GM12878 (cell line): ENCODE data around the gene CD82.

ENCODE experiments used
- CREB1 ChIP-seq: IDR thresholded peaks from 2 replicates; pipeline ENCODE4 v1.6.1; 2012; ENCODE audit warnings: low read depth, mild to moderate bottlenecking, inconsistent platforms
- CTCF ChIP-seq, 3 experiments: IDR thresholded peaks in 2 of 3; conservative IDR thresholded peaks in 1 of 3; 2 replicates each; pipeline ENCODE4 v1.5.1; 2011; ENCODE audit warnings: low read depth in 3 of 3, low read length in 3 of 3, mild to moderate bottlenecking in 3 of 3, control low read depth in 2 of 3, moderate library complexity in 2 of 3, inconsistent platforms in 1 of 3, mixed read lengths in 1 of 3; ENCODE audit not compliant: control insufficient read depth in 2 of 3, insufficient read depth in 1 of 3; ENCODE audit errors: extremely low read depth in 1 of 3
- EZH2 ChIP-seq: IDR thresholded peaks from 2 replicates; pipeline ENCODE4 v1.6.1; 2012; ENCODE audit warnings: low read depth, mild to moderate bottlenecking, control low read depth, inconsistent platforms, low read length, borderline replicate concordance; ENCODE audit not compliant: control insufficient read depth
- NR2C2 ChIP-seq: IDR thresholded peaks from 2 replicates; pipeline ENCODE4 v1.6.1; 2011; ENCODE audit warnings: borderline replicate concordance, low read depth; ENCODE audit not compliant: control insufficient read depth, insufficient read length
- POLR2AphosphoS5 ChIP-seq: IDR thresholded peaks from 2 replicates; pipeline ENCODE4 v1.6.1; 2011; ENCODE audit warnings: mild to moderate bottlenecking, low read length, inconsistent platforms
- RB1 ChIP-seq: fragments of 450-650 bp; formaldehyde crosslinking; IDR thresholded peaks from 2 replicates; pipeline ENCODE4 v1.6.1; 2017; ENCODE audit warnings: mild to moderate bottlenecking, borderline replicate concordance
- RFX5 ChIP-seq: IDR thresholded peaks from 2 replicates; pipeline ENCODE4 v1.6.1; 2011; ENCODE audit warnings: low read depth, low read length, improper control_type of control experiment
- SIX5 ChIP-seq: IDR thresholded peaks from 2 replicates; pipeline ENCODE4 v1.6.1; 2011; ENCODE audit warnings: mild to moderate bottlenecking, low read depth, low read length, moderate library complexity; ENCODE audit not compliant: severe bottlenecking
- SMC3 ChIP-seq: IDR thresholded peaks from 2 replicates; pipeline ENCODE4 v1.6.1; 2011; ENCODE audit warnings: low read length, improper control_type of control experiment, borderline replicate concordance
- SREBF2 ChIP-seq: IDR thresholded peaks from 2 replicates; pipeline ENCODE4 v1.6.1; 2012; ENCODE audit warnings: mild to moderate bottlenecking, low read length
- TARDBP ChIP-seq: IDR thresholded peaks from 2 replicates; pipeline ENCODE4 v1.6.1; 2016; ENCODE audit warnings: borderline replicate concordance

- TF ChIP-seq RFX5 (no peak), TARDBP (no peak), EZH2 (no peak), SMC3 (no peak), SREBF2 (no peak), POLR2AphosphoS5 (no peak), NR2C2 (no peak), SIX5 (no peak), CREB1 (no peak), RB1 (no peak), CTCF (IDR thresholded peaks at IDR 0.05 in 2 of 3, conservative IDR thresholded peaks at IDR 0.05 in 1 of 3; ENCODE audit: control insufficient read depth in 2 of 3, extremely low read depth in 1 of 3, insufficient read depth in 1 of 3, low read depth in 3 of 3, low read length in 3 of 3) (no peak)
These were observed 38.0 kb upstream of the CD82 start for GRCh38 chr11:44527476-44527875.
